Parathyroid adenoma (tissue), 2 donors: Measurements from ENCODE around the gene ADAMTS6.

Experiments
- H2AFZ ChIP-seq: fragments of 300-600 bp; sonication (generic); one replicate; pipeline ENCODE4 v1.7.0; 2017; ENCODE audit warnings: antibody characterized with exemption, mild to moderate bottlenecking
- H3K27ac ChIP-seq: fragments of 300-600 bp; sonication (generic); one replicate; pipeline ENCODE4 v1.7.0; 2017
- H3K27me3 ChIP-seq: fragments of 300-600 bp; sonication (generic); one replicate; pipeline ENCODE4 v1.7.0; 2017; ENCODE audit warnings: low read length; ENCODE audit not compliant: control insufficient read depth, insufficient read depth
- H3K36me3 ChIP-seq: fragments of 300-600 bp; sonication (generic); one replicate; pipeline ENCODE4 v1.7.0; 2017; ENCODE audit warnings: low read length; ENCODE audit not compliant: control insufficient read depth, insufficient read depth
- H3K4me1 ChIP-seq: fragments of 300-600 bp; sonication (generic); one replicate; pipeline ENCODE4 v1.7.0; 2017; ENCODE audit warnings: control low read depth
- H3K4me2 ChIP-seq: fragments of 300-600 bp; sonication (generic); one replicate; pipeline ENCODE4 v1.7.0; 2017; ENCODE audit warnings: low read length
- H3K4me3 ChIP-seq: fragments of 300-600 bp; sonication (generic); one replicate; pipeline ENCODE4 v1.7.0; 2017; ENCODE audit warnings: low read depth, low read length
- H3K79me2 ChIP-seq: fragments of 300-600 bp; sonication (generic); one replicate; pipeline ENCODE4 v1.7.0; 2017; ENCODE audit warnings: control low read depth
- H3K9ac ChIP-seq: fragments of 300-600 bp; sonication (generic); one replicate; pipeline ENCODE4 v1.7.0; 2017; ENCODE audit warnings: mild to moderate bottlenecking
- H3K9me3 ChIP-seq: fragments of 300-600 bp; sonication (generic); one replicate; pipeline ENCODE4 v1.7.0; 2017; ENCODE audit warnings: low read length; ENCODE audit not compliant: control insufficient read depth
- CTCF ChIP-seq: fragments of 300-600 bp; sonication (generic); IDR thresholded peaks from one replicate; pipeline ENCODE4 v1.7.0; 2017; ENCODE audit warnings: antibody characterized with exemption, mild to moderate bottlenecking
- donor health status: primary hyperparathyroidism.

Gene ADAMTS6

GRCh38 chr5:65481635-65482295 lies at the start of gene ADAMTS6:
Gene ADAMTS6, minus strand, starts transcription at chr5:65481920. Its CDS starts 8,247 bp downstream, at chr5:65473673.
- TF ChIP-seq CTCF = no peak
- peaks cover 4% of the 10 kb centered on the region for H3K4me1 ChIP-seq
- no peaks in the 10 kb centered on the region for H3K9me3 ChIP-seq
- no peaks in the 10 kb centered on the region for H3K27me3 ChIP-seq
- no peaks in the 10 kb centered on the region for H3K36me3 ChIP-seq
- H3K4me2 ChIP-seq = peak within 1 kb of the TSS; percentile 80
- peak within 1 kb of the TSS; percentile 78 for H2AFZ ChIP-seq
- H3K4me3 ChIP-seq = peak within 1 kb of the TSS; percentile 76
- H3K79me2 ChIP-seq = no peaks in the 10 kb centered on the region
- H3K27ac ChIP-seq = peak within 1 kb of the TSS; percentile 78
- H3K9ac ChIP-seq = no peak within 1 kb of the TSS

- Histone ChIP-seq H3K4me3 (no peak overlapping the region), H3K27me3 (no peaks in the 10 kb centered on the region), H3K4me1 (no peaks in the 10 kb centered on the region), H3K9ac (no peak overlapping the region), H3K9me3 (no peaks in the 10 kb centered on the region), H3K36me3 (no peaks in the 10 kb centered on the region), H3K79me2 (no peaks in the 10 kb centered on the region), H3K4me2 (no peak overlapping the region), H2AFZ (no peak overlapping the region), H3K27ac (no peak overlapping the region)
- no peak for TF ChIP-seq CTCF
Measured at GRCh38 chr5:65530904-65531303, 49.2 kb upstream of the ADAMTS6 start.

GRCh38 chr5:65525726-65526125 lies 44.0 kb upstream of the ADAMTS6 start:
- Histone ChIP-seq H3K4me1 (no peaks in the 10 kb centered on the region), H2AFZ (no peak overlapping the region), H3K27ac (no peak overlapping the region), H3K4me3 (no peak overlapping the region), H3K9ac (no peak overlapping the region), H3K9me3 (no peaks in the 10 kb centered on the region), H3K4me2 (no peak overlapping the region), H3K79me2 (no peaks in the 10 kb centered on the region), H3K36me3 (no peaks in the 10 kb centered on the region), H3K27me3 (no peaks in the 10 kb centered on the region)
- no peak for TF ChIP-seq CTCF

- Histone ChIP-seq H3K79me2 (no peaks in the 10 kb centered on the region), H3K27me3 (no peaks in the 10 kb centered on the region), H3K4me1 (no peaks in the 10 kb centered on the region), H3K36me3 (no peaks in the 10 kb centered on the region), H3K4me3 (no peak overlapping the region), H3K9ac (no peak overlapping the region), H3K9me3 (no peaks in the 10 kb centered on the region), H3K4me2 (no peak overlapping the region), H2AFZ (no peak overlapping the region), H3K27ac (no peak overlapping the region)
- no peak for TF ChIP-seq CTCF
Measured at GRCh38 chr5:65512170-65512937, 30.6 kb upstream of the ADAMTS6 start.
